Heart right ventricle (tissue), 16 donors: ENCODE data around the gene SDHA. TPM values are rescaled to one million over a fixed set of nuclear protein-coding genes. Genes with fewer than 3 reads are reported as not detected.

Experiments used
- ATAC-seq, 8 donors: fragments of 200-7000 bp; cut with Tn5 transposase; one replicate each; pipeline ENCODE4 v1.9.1; 2020; ENCODE audit warnings: mild to moderate bottlenecking in 8 of 8, moderate library complexity in 8 of 8, moderate number of reproducible peaks in 1 of 8
- DNase-seq, 2 donors: peaks; one replicate each; pipeline ENCODE4 v3.0.0-alpha.2; 2020
- H3K27ac ChIP-seq, 10 donors: fragments of 200-600 bp; sonication (generic) in 2 of 10; one replicate each; pipeline versions ENCODE4 v1.5.0 to v1.8.0; 2020 to 2022; ENCODE audit warnings: mild to moderate bottlenecking in 3 of 10
- H3K27me3 ChIP-seq, 7 donors: fragments of 200-600 bp; one replicate each; pipeline ENCODE4 v1.8.0; 2021 to 2022; ENCODE audit warnings: mild to moderate bottlenecking in 2 of 7
- H3K36me3 ChIP-seq, 9 donors: fragments of 200-600 bp; sonication (generic) in 1 of 9; one replicate each; pipeline versions ENCODE4 v1.5.0 to v1.8.0; 2020 to 2022; ENCODE audit warnings: mild to moderate bottlenecking in 2 of 9
- H3K4me1 ChIP-seq, 9 donors: fragments of 200-600 bp; sonication (generic) in 1 of 9; one replicate each; pipeline versions ENCODE4 v1.5.0 to v1.8.0; 2020 to 2022; ENCODE audit warnings: mild to moderate bottlenecking in 4 of 9
- H3K4me3 ChIP-seq, 10 donors: fragments of 200-600 bp; sonication (generic) in 2 of 10; one replicate each; pipeline versions ENCODE4 v1.5.0 to v1.8.0; 2020 to 2022; ENCODE audit warnings: mild to moderate bottlenecking in 7 of 10, moderate library complexity in 2 of 10
- H3K9me3 ChIP-seq, 11 donors: fragments of 200-600 bp in 10 of 11; sonication (generic) in 2 of 11; one replicate each; pipeline versions ENCODE4 v1.5.0 to v1.8.0; 2013 to 2022; ENCODE audit warnings: mild to moderate bottlenecking in 2 of 11, control low read depth in 1 of 11, moderate library complexity in 1 of 11
- WGBS, 2 donors: extraction: QIAGEN DNeasy Blood & Tissue Kit; methylation state at CpG; one replicate each; pipeline ENCODE4 v1.1.7; 2013; ENCODE audit warnings: inconsistent platforms in 1 of 2; 5-methylcytosine and 5-hydroxymethylcytosine counted together
- intact Hi-C, 10 donors: fragments of 100-400 bp; cut with DNase I; formaldehyde crosslinking; loops; one replicate each; pipeline versions ENCODE4 v1.11.1 to v1.14.2; 2022
- polyA plus RNA-seq, 2 donors: library from polyadenylated mRNA; stranded (reverse); fragments of 200-250 nt; gene quantifications; one replicate each; pipeline ENCODE4 v1.2.3, GENCODE V29; 2013
- total RNA-seq, 10 donors: library from RNA; stranded (reverse); fragmentation: NEBNext Ultra II Directional in 3 of 10; extraction: Animal tissue kit (Norgen Biotek cat#: 25700) in 3 of 10; gene quantifications; one replicate each; pipeline versions ENCODE4 v1.2.1 to v1.2.4, GENCODE V29; 2021 to 2023
- TF ChIP-seq, protein P1 (sequence below), 9 donors: fragments of 200-600 bp; sonication (generic) in 2 of 9; IDR thresholded peaks; one replicate each; pipeline versions ENCODE4 v1.5.0 to v1.8.0; 2021 to 2022; ENCODE audit warnings: antibody characterized with exemption in 9 of 9, mild to moderate bottlenecking in 5 of 9, moderate library complexity in 1 of 9
- donor health status: Arrhythmogenic right ventricular cardiomyopathy.
- donor health status: ischemic (EF 13 %, LVEDD 7.1; RV severe dilation, severe dysfunction).
- donor health status: healthy with polysubstance abuse.
- donor health status: DM: no; HTN: yes; CAD: no.
- donor health status: DM: no; HTN: no; CAD: no.
- donor health status: ischemic (EF 25% LVEDD 6.9; RV normal size, moderate dysfunction).
- donor health status: ischemic (EF 25% LVEDD 5.7; RV mildly dilated, moderate dysfunction).
- donor health status: healthy.
- donor health status: DM: yes; HTN: yes; CAD: no.
- donor health status: Ischemic cardiomyopathy.
- donor health status: ischemic (EF 35%, LVEDD 5.7; RV mildly dilated, moderate dysfunction).
- donor health status: nonischemic (EF 11% LVEDD 7.7; RV severe dilation, severe dysfunction).
- donor health status: DM: yes; HTN: yes; CAD: no.
- donor health status: PGD.
- donor health status: ischemic (EF 29% LVEDD 5.4; RV normal size, mild dysfunction).
- donor health status: nonischemic (EF 23%, LVEDD 6.1; RV moderate dilation, normal function).

SDHA gene
- total and polyA plus RNA-seq, 12 donors: 317 to 897 (median 809) TPM

- Histone ChIP-seq H3K4me3 (peak overlapping the region in 7 of 10 donors; percentile 8 to 38 (median 22)), H3K4me1 (peaks cover 6 to 45% (median 22%) of the 10 kb centered on the region in 9 donors), H3K36me3 (no peaks in the 10 kb centered on the region), H3K27ac (peak overlapping the region in 7 of 10 donors; percentile 76 to 97 (median 92)), H3K27me3 (peaks cover 0 to 27% (median 7%) of the 10 kb centered on the region in 7 donors), H3K9me3 (no peaks in the 10 kb centered on the region)
- intact Hi-C loops: loop anchor here in 2 of 10 donors (2.0 to 5.0 kb wide), 2 partner anchors 30 to 244 kb away; partner anchors contain the start of genes CCDC127 (in 2 of the 2) and SDHA (in 2 of the 2)
- DNase-seq (peak; percentile 88), ATAC-seq (peak; percentile 17 to 75 (median 66))
- TF ChIP-seq, protein P1, sequence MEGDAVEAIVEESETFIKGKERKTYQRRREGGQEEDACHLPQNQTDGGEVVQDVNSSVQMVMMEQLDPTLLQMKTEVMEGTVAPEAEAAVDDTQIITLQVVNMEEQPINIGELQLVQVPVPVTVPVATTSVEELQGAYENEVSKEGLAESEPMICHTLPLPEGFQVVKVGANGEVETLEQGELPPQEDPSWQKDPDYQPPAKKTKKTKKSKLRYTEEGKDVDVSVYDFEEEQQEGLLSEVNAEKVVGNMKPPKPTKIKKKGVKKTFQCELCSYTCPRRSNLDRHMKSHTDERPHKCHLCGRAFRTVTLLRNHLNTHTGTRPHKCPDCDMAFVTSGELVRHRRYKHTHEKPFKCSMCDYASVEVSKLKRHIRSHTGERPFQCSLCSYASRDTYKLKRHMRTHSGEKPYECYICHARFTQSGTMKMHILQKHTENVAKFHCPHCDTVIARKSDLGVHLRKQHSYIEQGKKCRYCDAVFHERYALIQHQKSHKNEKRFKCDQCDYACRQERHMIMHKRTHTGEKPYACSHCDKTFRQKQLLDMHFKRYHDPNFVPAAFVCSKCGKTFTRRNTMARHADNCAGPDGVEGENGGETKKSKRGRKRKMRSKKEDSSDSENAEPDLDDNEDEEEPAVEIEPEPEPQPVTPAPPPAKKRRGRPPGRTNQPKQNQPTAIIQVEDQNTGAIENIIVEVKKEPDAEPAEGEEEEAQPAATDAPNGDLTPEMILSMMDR (IDR thresholded peaks at IDR 0.05): peak; percentile 87 to 97 (median 94)
- 30 to 32% methylated on average over 37 of the region's 37 CpGs for WGBS, 2 donors
These were observed 29.3 kb upstream of the SDHA start for GRCh38 chr5:188488-189481.

DNA sequence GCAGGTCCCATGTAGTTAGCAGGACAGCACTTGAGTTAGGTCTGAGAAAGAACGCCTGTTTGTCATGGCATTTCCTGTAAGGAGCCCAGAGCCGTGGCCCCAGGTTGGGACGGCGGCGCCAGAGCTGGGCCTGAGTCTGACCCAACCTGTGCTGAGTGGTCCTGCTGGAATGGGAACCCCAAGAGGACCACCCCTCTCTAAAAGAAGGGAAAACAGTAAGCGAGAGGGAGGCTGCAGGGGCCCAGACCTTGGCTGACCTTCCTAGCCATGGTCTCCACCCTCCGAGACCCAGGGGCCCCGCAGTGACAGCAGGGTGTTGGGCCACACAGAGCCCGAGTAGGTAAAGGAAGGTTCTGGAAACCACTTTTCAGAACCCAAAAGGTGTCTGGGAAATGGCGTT lies 28.6 kb upstream of the SDHA start:
- H3K4me1 ChIP-seq: peaks cover 6 to 46% (median 23%) of the 10 kb centered on the region in 9 donors
- DNase-seq: no peak
- 76 to 80% methylated on average over 9 to 10 of the region's 10 CpGs for WGBS, 2 donors
- H3K4me3 ChIP-seq: no peak overlapping the region
- H3K36me3 ChIP-seq: no peaks in the 10 kb centered on the region
- intact Hi-C loops: loop anchor here in 2 of 10 donors (2.0 to 5.0 kb wide), 2 partner anchors 29 to 243 kb away; partner anchors contain the start of genes CCDC127 (in 2 of the 2) and SDHA (in 2 of the 2)
- ATAC-seq: no peak
- TF ChIP-seq, protein P1 (IDR thresholded peaks at IDR 0.05): no peak
- peak overlapping the region in 9 of 10 donors; percentile 76 to 97 (median 92) for H3K27ac ChIP-seq
- H3K27me3 ChIP-seq: peaks cover 0 to 27% (median 7%) of the 10 kb centered on the region in 7 donors
- no peaks in the 10 kb centered on the region for H3K9me3 ChIP-seq

- intact Hi-C loops: loop anchor here in 2 of 10 donors (2.0 to 5.0 kb wide), 2 partner anchors 29 to 242 kb away; partner anchors contain the start of genes CCDC127 (in 2 of the 2) and SDHA (in 2 of the 2)
- TF ChIP-seq, protein P1 (IDR thresholded peaks at IDR 0.05): no peak
These were observed 28.1 kb upstream of the SDHA start for GRCh38 chr5:189976-190365.

More at GRCh38 chr5:189976-190365, 28.1 kb upstream of the SDHA start:
- Histone ChIP-seq H3K27me3 (peaks cover 0 to 27% (median 7%) of the 10 kb centered on the region in 7 donors), H3K4me3 (no peak overlapping the region), H3K27ac (peak overlapping the region; percentile 58 to 97 (median 91)), H3K9me3 (no peaks in the 10 kb centered on the region), H3K36me3 (peaks cover 0 to 4% (median 0%) of the 10 kb centered on the region in 9 donors), H3K4me1 (peaks cover 6 to 51% (median 27%) of the 10 kb centered on the region in 9 donors)
- WGBS, 2 donors: 37 to 47% methylated on average over 11 of the region's 11 CpGs
- DNase-seq: no peak
- no peak for ATAC-seq
